Peyer's patch (tissue), 4 donors: ENCODE data around the gene N4BP3. TPM values are rescaled to one million over a fixed set of nuclear protein-coding genes. Genes with fewer than 3 reads are reported as not detected.

ENCODE experiments used
- DNase-seq, 3 donors: peaks; one replicate each; pipeline ENCODE4 v3.0.0-alpha.2; 2017 to 2019
- H3K27ac ChIP-seq, 4 donors: fragments of 200-600 bp; sonication (generic); one replicate each; pipeline ENCODE4 v1.5.1; 2016 to 2019
- H3K27me3 ChIP-seq, 2 donors: fragments of 200-600 bp; sonication (generic); one replicate each; pipeline ENCODE4 v1.5.1; 2019
- H3K36me3 ChIP-seq, 3 donors: fragments of 200-600 bp; sonication (generic); one replicate each; pipeline ENCODE4 v1.5.1; 2016 to 2019
- H3K4me1 ChIP-seq, 4 donors: fragments of 200-600 bp; sonication (generic); one replicate each; pipeline ENCODE4 v1.5.1; 2016 to 2019
- H3K4me3 ChIP-seq, 4 donors: fragments of 200-600 bp; sonication (generic); 1 replicate in 3 of 4; 2 replicates in 1 of 4; pipeline ENCODE4 v1.5.1; 2016 to 2019; ENCODE audit warnings: mild to moderate bottlenecking in 1 of 4
- H3K9me3 ChIP-seq, 4 donors: fragments of 200-600 bp; sonication (generic); one replicate each; pipeline ENCODE4 v1.5.1; 2016 to 2019; ENCODE audit warnings: mild to moderate bottlenecking in 1 of 4
- CTCF ChIP-seq, 6 experiments: fragments of 450-650 bp in 4 of 6; fragments of 200-600 bp in 2 of 6; sonication (generic) in 1 of 6; IDR thresholded peaks; one replicate each; pipeline ENCODE4 v1.5.1; 2017 to 2019; ENCODE audit warnings: antibody characterized with exemption in 6 of 6, mild to moderate bottlenecking in 3 of 6, moderate library complexity in 1 of 6
- POLR2A ChIP-seq, 2 donors: fragments of 450-650 bp; IDR thresholded peaks; one replicate each; pipeline ENCODE4 v1.5.1; 2017; ENCODE audit warnings: antibody characterized with exemption in 2 of 2, mild to moderate bottlenecking in 2 of 2, moderate library complexity in 2 of 2
- total RNA-seq, 4 donors: library from RNA; depleted of rRNA; stranded (reverse); fragments of >200 nt; gene quantifications; one replicate each; pipeline ENCODE4 v1.1.0, GENCODE V29; 2016

N4BP3 gene
- total RNA-seq, 4 donors from 2014 or later: 0.53 to 2.5 (median 1.1) TPM

GRCh38 chr5:178149199-178149932 is 36.0 kb downstream of the N4BP3 start:
- Histone ChIP-seq H3K4me3 (no peak overlapping the region), H3K27ac (no peak overlapping the region), H3K27me3 (no peaks in the 10 kb centered on the region), H3K9me3 (no peaks in the 10 kb centered on the region), H3K4me1 (peaks cover 0 to 13% (median 0%) of the 10 kb centered on the region in 4 donors), H3K36me3 (peaks cover 0 to 51% (median 0%) of the 10 kb centered on the region in 3 donors)
- no peak for DNase-seq
- TF ChIP-seq CTCF (IDR thresholded peaks at IDR 0.05) (no peak), POLR2A (IDR thresholded peaks at IDR 0.05) (no peak)

- no peaks in the 10 kb centered on the region for H3K27me3 ChIP-seq
- peaks cover 0 to 13% (median 0%) of the 10 kb centered on the region in 4 donors for H3K4me1 ChIP-seq
- no peak overlapping the region for H3K27ac ChIP-seq
- DNase-seq: no peak
- no peak overlapping the region for H3K4me3 ChIP-seq
- TF ChIP-seq POLR2A (IDR thresholded peaks at IDR 0.05): no peak
- no peak for TF ChIP-seq CTCF (IDR thresholded peaks at IDR 0.05)
- no peaks in the 10 kb centered on the region for H3K9me3 ChIP-seq
- peaks cover 0 to 43% (median 0%) of the 10 kb centered on the region in 3 donors for H3K36me3 ChIP-seq
These were observed 37.8 kb downstream of the N4BP3 start for GRCh38 chr5:178150977-178151734.

- TF ChIP-seq CTCF (IDR thresholded peaks at IDR 0.05): no peak
- no peak for TF ChIP-seq POLR2A (IDR thresholded peaks at IDR 0.05)
- Histone ChIP-seq H3K36me3 (peaks cover 0 to 27% (median 0%) of the 10 kb centered on the region in 3 donors), H3K4me1 (peaks cover 0 to 13% (median 0%) of the 10 kb centered on the region in 4 donors), H3K9me3 (no peaks in the 10 kb centered on the region), H3K4me3 (peak overlapping the region; percentile 60 to 90 (median 74)), H3K27me3 (no peaks in the 10 kb centered on the region), H3K27ac (peak overlapping the region in 2 of 4 donors; percentile 55 to 72)
- DNase-seq: no peak
These were observed 39.4 kb downstream of the N4BP3 start for GRCh38 chr5:178152491-178153444.

GRCh38 chr5:178153530-178154340 is 40.4 kb downstream of the N4BP3 start, which contains the start of gene NHP2:
Gene NHP2, minus strand, starts transcription at chr5:178153885. Its CDS starts 68 bp downstream, at chr5:178153817.
- Histone ChIP-seq H3K36me3 (peaks cover 0 to 17% (median 0%) of the 10 kb centered on the region in 3 donors), H3K27ac (peak within 1 kb of the TSS; percentile 55 to 73 (median 70)), H3K4me1 (peaks cover 0 to 13% (median 0%) of the 10 kb centered on the region in 4 donors), H3K4me3 (peak within 1 kb of the TSS; percentile 60 to 90 (median 74)), H3K9me3 (no peaks in the 10 kb centered on the region), H3K27me3 (no peaks in the 10 kb centered on the region)
- DNase-seq: peak; percentile 97 to 99 (median 99)
- peak in 1 of 2 donors; percentile 43 for TF ChIP-seq POLR2A (IDR thresholded peaks at IDR 0.05)
- no peak for TF ChIP-seq CTCF (IDR thresholded peaks at IDR 0.05)
